ENCODE data around the gene OR52M1. TPM values are rescaled to one million over a fixed set of nuclear protein-coding genes. Genes with fewer than 3 reads are reported as not detected.

Gene OR52M1
- polyA plus RNA-seq, 3 donors, result not detected

DNA sequence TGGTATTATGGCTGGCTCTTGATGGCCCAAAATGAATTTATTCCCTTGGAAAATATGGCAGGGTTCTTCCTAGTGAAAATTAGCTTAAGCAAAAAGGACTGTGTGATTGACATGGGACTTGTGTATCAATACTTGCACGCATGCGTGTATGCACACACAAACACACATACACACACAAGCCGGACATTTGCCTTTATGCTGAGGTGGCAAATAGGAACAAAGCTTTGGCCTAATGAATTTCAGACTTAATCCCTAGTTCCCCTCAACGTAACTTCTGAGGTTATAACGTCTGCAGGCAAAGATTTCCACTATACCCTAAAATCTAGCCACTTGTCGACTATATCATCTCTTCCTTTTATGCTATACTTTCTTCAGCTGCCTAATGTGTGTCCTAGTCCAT is 33.6 kb downstream of the OR52M1 start:
- Histone ChIP-seq H3K27ac (ENCODE audit: low read depth in 1 of 2, low read length in 2 of 2) (no peak overlapping the region), H3K4me3 (replicated peaks in 1 of 3; ENCODE audit: low read depth in 2 of 3, low read length in 3 of 3) (no peak overlapping the region), H3K36me3 (replicated peaks in 1 of 2; ENCODE audit: control insufficient read depth in 1 of 2, insufficient read depth in 2 of 2, low read length in 2 of 2) (no peaks in the 10 kb centered on the region), H4K20me1 (ENCODE audit: insufficient read depth, low read length) (no peaks in the 10 kb centered on the region), H2AFZ (ENCODE audit: insufficient read depth, low read depth, low read length, poor library complexity, severe bottlenecking) (no peak overlapping the region), H3K27me3 (ENCODE audit: control insufficient read depth in 2 of 2, insufficient read depth in 2 of 2, low read length in 2 of 2) (peaks cover 34 to 35% of the 10 kb centered on the region in 2 donors), H3K4me2 (replicated peaks; ENCODE audit: extremely low read depth, low read length, poor library complexity, severe bottlenecking) (no peak overlapping the region), H3K79me2 (ENCODE audit: insufficient read depth, low read length) (no peaks in the 10 kb centered on the region), H3K9me3 (replicated peaks in 1 of 2; ENCODE audit: control insufficient read depth in 1 of 2, insufficient read depth in 1 of 2, low read length in 2 of 2) (no peaks in the 10 kb centered on the region), H3K9ac (ENCODE audit: insufficient read depth, low read length, poor library complexity, severe bottlenecking) (no peak overlapping the region), H3K4me1 (ENCODE audit: control insufficient read depth in 1 of 2, insufficient read depth in 2 of 2, low read length in 2 of 2) (no peaks in the 10 kb centered on the region)
- Mint-ChIP-seq H3K27me3 (ENCODE audit: low read depth in 3 of 3) (peaks cover 30 to 74% (median 35%) of the 10 kb centered on the region in 3 donors), H3K36me3 (no peaks in the 10 kb centered on the region), H3K27ac (no peak overlapping the region), H3K4me1 (peaks cover 4% of the 10 kb centered on the region), H3K4me3 (no peak overlapping the region), H3K9me3 (no peaks in the 10 kb centered on the region)
- TF ChIP-seq CTCF (IDR thresholded peaks at IDR 0.05), result no peak
- WGBS (ENCODE audit: insufficient coverage), result 90% methylated on average over 2 of the region's 6 CpGs
- DNase-seq, result no peak
- intact Hi-C loops (cut with micrococcal nuclease), result no loop called here

- Histone ChIP-seq H3K27me3 (ENCODE audit: control insufficient read depth in 2 of 2, insufficient read depth in 2 of 2, low read length in 2 of 2) (peaks cover 27 to 30% of the 10 kb centered on the region in 2 donors), H2AFZ (ENCODE audit: insufficient read depth, low read depth, low read length, poor library complexity, severe bottlenecking) (no peak overlapping the region), H3K4me1 (ENCODE audit: control insufficient read depth in 1 of 2, insufficient read depth in 2 of 2, low read length in 2 of 2) (no peaks in the 10 kb centered on the region), H3K9ac (ENCODE audit: insufficient read depth, low read length, poor library complexity, severe bottlenecking) (no peak overlapping the region), H3K4me2 (replicated peaks; ENCODE audit: extremely low read depth, low read length, poor library complexity, severe bottlenecking) (no peak overlapping the region), H4K20me1 (ENCODE audit: insufficient read depth, low read length) (no peaks in the 10 kb centered on the region), H3K36me3 (replicated peaks in 1 of 2; ENCODE audit: control insufficient read depth in 1 of 2, insufficient read depth in 2 of 2, low read length in 2 of 2) (no peaks in the 10 kb centered on the region), H3K4me3 (replicated peaks in 1 of 3; ENCODE audit: low read depth in 2 of 3, low read length in 3 of 3) (no peak overlapping the region), H3K79me2 (ENCODE audit: insufficient read depth, low read length) (no peaks in the 10 kb centered on the region), H3K9me3 (replicated peaks in 1 of 2; ENCODE audit: control insufficient read depth in 1 of 2, insufficient read depth in 1 of 2, low read length in 2 of 2) (no peaks in the 10 kb centered on the region), H3K27ac (ENCODE audit: low read depth in 1 of 2, low read length in 2 of 2) (no peak overlapping the region)
- intact Hi-C loops (cut with micrococcal nuclease), result no loop called here
- WGBS (ENCODE audit: insufficient coverage), result no CpG with 5 or more reads among the region's 1 CpG
- Mint-ChIP-seq H3K4me1 (peaks cover 4% of the 10 kb centered on the region), H3K27me3 (ENCODE audit: low read depth in 3 of 3) (peaks cover 24 to 70% (median 30%) of the 10 kb centered on the region in 3 donors), H3K9me3 (no peaks in the 10 kb centered on the region), H3K36me3 (no peaks in the 10 kb centered on the region), H3K4me3 (peak overlapping the region in 1 of 2 donors; percentile 13), H3K27ac (no peak overlapping the region)
- no peak for TF ChIP-seq CTCF (IDR thresholded peaks at IDR 0.05)
- no peak for DNase-seq
These were observed 35.1 kb downstream of the OR52M1 start for GRCh38 chr11:4580124-4580523.
